ENCODE results near the gene WFDC12.

WFDC12 gene

GRCh38 chr20:45114465-45115385, 9.5 kb downstream of the WFDC12 start, which contains the start of gene WFDC5:
WFDC5 (minus strand) TSS chr20:45115174; CDS start chr20:45115083, 91 bp downstream.
- no peak for DNase-seq

GRCh38 chr20:45113865-45114264, 10.4 kb downstream of the WFDC12 start:
- DNase-seq = no peak

GRCh38 chr20:45112754-45113153, 11.5 kb downstream of the WFDC12 start:
- DNase-seq = no peak

GRCh38 chr20:45111799-45112471, 12.3 kb downstream of the WFDC12 start:
- no peak for DNase-seq

GRCh38 chr20:45111285-45111684, 13.0 kb downstream of the WFDC12 start:
- DNase-seq = no peak

- no peak for DNase-seq
Observed at GRCh38 chr20:45110301-45110700, 14.0 kb downstream of the WFDC12 start.

GRCh38 chr20:45109634-45110033, 14.6 kb downstream of the WFDC12 start:
- no peak for DNase-seq

- no peak for DNase-seq
Observed at GRCh38 chr20:45105317-45105716, 18.9 kb downstream of the WFDC12 start.

GRCh38 chr20:45104786-45105185, 19.5 kb downstream of the WFDC12 start:
- no peak for DNase-seq

GRCh38 chr20:45103072-45103471, 21.2 kb downstream of the WFDC12 start:
- no peak for DNase-seq

GRCh38 chr20:45101333-45101850, 22.9 kb downstream of the WFDC12 start:
- DNase-seq = no peak

- DNase-seq = no peak
Observed at GRCh38 chr20:45100563-45101245, 23.6 kb downstream of the WFDC12 start, which contains the start of gene KCNS1. KCNS1 (minus strand) TSS chr20:45101127; CDS start chr20:45099236, 1,891 bp downstream.

- no peak for DNase-seq
Observed at GRCh38 chr20:45098103-45098773, 26.0 kb downstream of the WFDC12 start.

- DNase-seq = no peak
Observed at GRCh38 chr20:45097485-45098102, 26.7 kb downstream of the WFDC12 start.

GRCh38 chr20:45096781-45097180, 27.5 kb downstream of the WFDC12 start:
- no peak for DNase-seq

- DNase-seq = peak; percentile 55
Observed at GRCh38 chr20:45095805-45096238, 28.4 kb downstream of the WFDC12 start.

GRCh38 chr20:45094864-45095574, 29.2 kb downstream of the WFDC12 start:
- no peak for DNase-seq

GRCh38 chr20:45094201-45094600, 30.1 kb downstream of the WFDC12 start:
- no peak for DNase-seq

- DNase-seq = no peak
Observed at GRCh38 chr20:45092898-45093297, 31.4 kb downstream of the WFDC12 start.

- DNase-seq = no peak
Observed at GRCh38 chr20:45091366-45091765, 32.9 kb downstream of the WFDC12 start.

- DNase-seq = no peak
Observed at GRCh38 chr20:45090481-45090880, 33.8 kb downstream of the WFDC12 start.
